Activated naive CD4-positive, alpha-beta T cell (primary cell): ENCODE data around the gene HOXB6.

ENCODE experiments used
- DNase-seq, 4 experiments: peaks; one replicate each; lab custom pipeline; 2025; lab: John Stamatoyannopoulos, UW

HOXB6 gene

GRCh38 chr17:48609759-48610281 lies 5.0 kb upstream of the HOXB6 start:
- DNase-seq: no peak

GRCh38 chr17:48609033-48609432 lies 4.2 kb upstream of the HOXB6 start:
- no peak for DNase-seq

GRCh38 chr17:48608494-48608834 lies 3.7 kb upstream of the HOXB6 start:
- no peak for DNase-seq

- no peak for DNase-seq
Observed at GRCh38 chr17:48606892-48607614, 2.3 kb upstream of the HOXB6 start.

GRCh38 chr17:48605991-48606891 lies 1.5 kb upstream of the HOXB6 start:
- no peak for DNase-seq

GRCh38 chr17:48605409-48605919 lies 678 bp upstream of the HOXB6 start:
- DNase-seq: no peak

GRCh38 chr17:48603959-48604769 lies 622 bp downstream of the HOXB6 start:
- no peak for DNase-seq

- no peak for DNase-seq
Observed at GRCh38 chr17:48601539-48602425, 3.0 kb downstream of the HOXB6 start.

GRCh38 chr17:48601207-48601538 lies 3.6 kb downstream of the HOXB6 start:
- DNase-seq: no peak

GRCh38 chr17:48600244-48601098 lies 4.3 kb downstream of the HOXB6 start:
- no peak for DNase-seq

- no peak for DNase-seq
Observed at GRCh38 chr17:48599354-48599753, 5.4 kb downstream of the HOXB6 start.

GRCh38 chr17:48598736-48599135 lies 6.0 kb downstream of the HOXB6 start:
- no peak for DNase-seq

- peak in 1 of 4 experiments; percentile 29 for DNase-seq
Observed at GRCh38 chr17:48597778-48598631, 6.8 kb downstream of the HOXB6 start.

GRCh38 chr17:48597528-48597777 lies 7.3 kb downstream of the HOXB6 start:
- DNase-seq: no peak

GRCh38 chr17:48596735-48597527 lies 7.9 kb downstream of the HOXB6 start:
- DNase-seq: no peak

- DNase-seq: peak in 1 of 4 experiments; percentile 23
Observed at GRCh38 chr17:48596000-48596734, 8.6 kb downstream of the HOXB6 start.

- DNase-seq: no peak
Observed at GRCh38 chr17:48595278-48595999, 9.3 kb downstream of the HOXB6 start.
